ENCODE data around the gene KRTAP5-5.

The KRTAP5-5 gene

GRCh38 chr11:1608363-1608762, 21.2 kb upstream of the KRTAP5-5 start, which contains the start of gene KRTAP5-3:
Gene KRTAP5-3, minus strand, starts transcription at chr11:1608463. Its CDS starts 78 bp downstream, at chr11:1608385.
- no peak for DNase-seq (ENCODE audit: low read depth)
- TF ChIP-seq POLR2A (IDR thresholded peaks at IDR 0.05; ENCODE audit: extremely low read depth, insufficient read length) (no peak), MAX (IDR thresholded peaks at IDR 0.05; ENCODE audit: low read depth, low read length) (no peak), CTCF (IDR thresholded peaks at IDR 0.05; ENCODE audit: low read depth, low read length) (no peak), MYC (IDR thresholded peaks at IDR 0.05; ENCODE audit: low read depth, low read length) (no peak)
- H3K4me3 ChIP-seq (ENCODE audit: low read depth, low read length) = no peak within 1 kb of the TSS

GRCh38 chr11:1618231-1618630, 11.3 kb upstream of the KRTAP5-5 start:
- H3K4me3 ChIP-seq (ENCODE audit: low read depth, low read length) = no peak overlapping the region

GRCh38 chr11:1619449-1619848, 10.1 kb upstream of the KRTAP5-5 start:
- no peak overlapping the region for H3K4me3 ChIP-seq (ENCODE audit: low read depth, low read length)
- peak; percentile 19 for DNase-seq (ENCODE audit: low read depth)
- TF ChIP-seq CTCF (IDR thresholded peaks at IDR 0.05; ENCODE audit: low read depth, low read length) (no peak), MAX (IDR thresholded peaks at IDR 0.05; ENCODE audit: low read depth, low read length) (no peak), MYC (IDR thresholded peaks at IDR 0.05; ENCODE audit: low read depth, low read length) (no peak), POLR2A (IDR thresholded peaks at IDR 0.05; ENCODE audit: extremely low read depth, insufficient read length) (no peak)

More at GRCh38 chr11:1618231-1618630, 11.3 kb upstream of the KRTAP5-5 start:
- TF ChIP-seq CTCF (IDR thresholded peaks at IDR 0.05; ENCODE audit: low read depth, low read length) (no peak), POLR2A (IDR thresholded peaks at IDR 0.05; ENCODE audit: extremely low read depth, insufficient read length) (no peak), MYC (IDR thresholded peaks at IDR 0.05; ENCODE audit: low read depth, low read length) (no peak), MAX (IDR thresholded peaks at IDR 0.05; ENCODE audit: low read depth, low read length) (no peak)
- no peak for DNase-seq (ENCODE audit: low read depth)

GRCh38 chr11:1622086-1622485, 7.5 kb upstream of the KRTAP5-5 start, which contains the start of gene KRTAP5-4:
Gene KRTAP5-4, minus strand, starts transcription at chr11:1622138. Its CDS starts 45 bp downstream, at chr11:1622093.
- TF ChIP-seq MAX (IDR thresholded peaks at IDR 0.05; ENCODE audit: low read depth, low read length) (no peak), MYC (IDR thresholded peaks at IDR 0.05; ENCODE audit: low read depth, low read length) (no peak), CTCF (IDR thresholded peaks at IDR 0.05; ENCODE audit: low read depth, low read length) (no peak), POLR2A (IDR thresholded peaks at IDR 0.05; ENCODE audit: extremely low read depth, insufficient read length) (no peak)
- H3K4me3 ChIP-seq (ENCODE audit: low read depth, low read length) = no peak within 1 kb of the TSS
- DNase-seq (ENCODE audit: low read depth) = no peak

- TF ChIP-seq MYC (IDR thresholded peaks at IDR 0.05; ENCODE audit: low read depth, low read length) (no peak), MAX (IDR thresholded peaks at IDR 0.05; ENCODE audit: low read depth, low read length) (no peak), POLR2A (IDR thresholded peaks at IDR 0.05; ENCODE audit: extremely low read depth, insufficient read length) (no peak), CTCF (IDR thresholded peaks at IDR 0.05; ENCODE audit: low read depth, low read length) (no peak)
- no peak for DNase-seq (ENCODE audit: low read depth)
- H3K4me3 ChIP-seq (ENCODE audit: low read depth, low read length) = no peak overlapping the region
These were observed 5.9 kb upstream of the KRTAP5-5 start for GRCh38 chr11:1623716-1624115.
